Smooth muscle cell (in vitro differentiated cells): Measurements from ENCODE around the gene PTPRN2. TPM values are rescaled to one million over a fixed set of nuclear protein-coding genes. Genes with fewer than 3 reads are reported as not detected.

ENCODE experiments used
- DNase-seq: peaks from one replicate; lab custom pipeline; 2025; ENCODE audit not compliant: unreplicated experiment; lab: John Stamatoyannopoulos, UW
- H2AFZ ChIP-seq: fragments of 200-600 bp; sonication (generic); 2 replicates; pipeline ENCODE4 v1.6.0; 2016; ENCODE audit warnings: antibody characterized with exemption, low read depth, mild to moderate bottlenecking
- H3F3A ChIP-seq: fragments of 200-600 bp; sonication (generic); 2 replicates; pipeline ENCODE4 v1.6.0; 2017; ENCODE audit warnings: antibody characterized with exemption, low read depth
- H3K27ac ChIP-seq: fragments of 200-600 bp; sonication (generic); 2 replicates; pipeline ENCODE4 v1.5.1; 2016; ENCODE audit warnings: low read depth, mild to moderate bottlenecking
- H3K27me3 ChIP-seq: fragments of 200-600 bp; sonication (generic); 2 replicates; pipeline ENCODE4 v1.6.1; 2016; ENCODE audit warnings: low read depth, mild to moderate bottlenecking
- H3K36me3 ChIP-seq: fragments of 200-600 bp; sonication (generic); 2 replicates; pipeline ENCODE4 v1.5.1; 2016; ENCODE audit warnings: low read depth
- H3K4me1 ChIP-seq: fragments of 200-600 bp; sonication (generic); 2 replicates; pipeline ENCODE4 v1.5.1; 2016; ENCODE audit warnings: low read depth
- H3K4me2 ChIP-seq: fragments of 200-600 bp; sonication (generic); 2 replicates; pipeline ENCODE4 v1.6.0; 2016; ENCODE audit warnings: mild to moderate bottlenecking
- H3K4me3 ChIP-seq: fragments of 200-600 bp; sonication (generic); 2 replicates; pipeline ENCODE4 v1.5.1; 2016; ENCODE audit warnings: mild to moderate bottlenecking
- H3K79me2 ChIP-seq: fragments of 200-600 bp; sonication (generic); 2 replicates; pipeline ENCODE4 v1.6.0; 2016; ENCODE audit warnings: low read depth, mild to moderate bottlenecking
- H3K9ac ChIP-seq: fragments of 200-600 bp; sonication (generic); 2 replicates; pipeline ENCODE4 v1.6.0; 2016; ENCODE audit warnings: low read depth
- H3K9me3 ChIP-seq: fragments of 200-600 bp; sonication (generic); replicated peaks from 2 replicates; pipeline ENCODE4 v1.5.1; 2016; ENCODE audit warnings: low read depth
- H4K20me1 ChIP-seq: fragments of 200-600 bp; sonication (generic); 2 replicates; pipeline ENCODE4 v1.6.0; 2016; ENCODE audit warnings: low read depth
- WGBS: methylation state at CpG from one replicate; pipeline ENCODE4 v1.1.7; 2016; ENCODE audit warnings: low lambda C conversion rate; 5-methylcytosine and 5-hydroxymethylcytosine counted together
- polyA plus RNA-seq: library from polyadenylated mRNA; unstranded; fragments of >200 nt; fragmentation: Nextera tagmentation; extraction: Ambion mirVana; gene quantifications from 2 replicates; pipeline ENCODE4 v1.2.1, GENCODE V29; 2016
- total RNA-seq: library from RNA; depleted of rRNA; stranded (reverse); fragments of >200 nt; gene quantifications from 2 replicates; pipeline ENCODE4 v1.2.3, GENCODE V29; 2014
- TF ChIP-seq, protein P1 (sequence below): fragments of 200-600 bp; sonication (generic); IDR thresholded peaks from 2 replicates; pipeline ENCODE4 v1.5.1; 2017; ENCODE audit warnings: borderline replicate concordance, mild to moderate bottlenecking, antibody characterized with exemption; ENCODE audit not compliant: insufficient read depth, poor library complexity, severe bottlenecking

The PTPRN2 gene
- total and polyA plus RNA-seq, 2 experiments from 2014 or later: 0.09 to 0.87 TPM

DNA sequence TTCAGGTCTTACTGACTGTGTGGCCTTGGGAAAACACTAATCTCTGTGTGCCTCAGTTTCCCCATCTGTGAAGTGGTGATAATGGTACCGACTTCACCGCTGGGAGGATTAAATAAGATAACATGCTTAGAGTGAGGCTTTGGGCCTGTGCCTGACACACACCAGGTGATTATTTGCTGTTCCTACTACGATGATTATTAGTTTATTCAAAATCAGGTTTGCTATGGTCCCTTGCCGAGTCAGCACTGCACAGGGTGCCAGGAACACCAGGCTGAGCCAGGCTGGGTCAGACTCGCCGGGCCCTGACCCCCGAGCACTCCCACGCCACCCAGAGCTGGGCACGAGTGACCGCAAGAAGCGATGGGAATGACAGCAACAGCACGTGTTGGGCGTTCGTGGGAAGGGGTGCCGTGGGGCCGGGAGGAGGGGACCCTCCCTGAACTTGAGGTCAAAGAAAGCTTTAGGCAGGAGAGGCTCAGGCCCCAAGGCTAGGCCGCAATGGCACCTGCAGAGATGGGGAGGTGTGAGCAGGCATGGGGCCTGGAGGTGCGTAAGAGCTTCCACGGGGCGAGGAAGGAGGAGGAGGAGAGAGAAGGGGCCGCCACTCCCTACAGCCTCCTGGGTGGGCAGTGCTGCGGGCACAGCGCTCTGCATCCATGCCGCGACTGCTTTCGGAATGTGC is 925.4 kb downstream of the PTPRN2 start:
- H3K9ac ChIP-seq: no peak overlapping the region
- no peaks in the 10 kb centered on the region for H3K27me3 ChIP-seq
- no peaks in the 10 kb centered on the region for H3K79me2 ChIP-seq
- H3K36me3 ChIP-seq: no peaks in the 10 kb centered on the region
- H3F3A ChIP-seq: no peaks in the 10 kb centered on the region
- no peak overlapping the region for H3K4me3 ChIP-seq
- TF ChIP-seq, protein P1, sequence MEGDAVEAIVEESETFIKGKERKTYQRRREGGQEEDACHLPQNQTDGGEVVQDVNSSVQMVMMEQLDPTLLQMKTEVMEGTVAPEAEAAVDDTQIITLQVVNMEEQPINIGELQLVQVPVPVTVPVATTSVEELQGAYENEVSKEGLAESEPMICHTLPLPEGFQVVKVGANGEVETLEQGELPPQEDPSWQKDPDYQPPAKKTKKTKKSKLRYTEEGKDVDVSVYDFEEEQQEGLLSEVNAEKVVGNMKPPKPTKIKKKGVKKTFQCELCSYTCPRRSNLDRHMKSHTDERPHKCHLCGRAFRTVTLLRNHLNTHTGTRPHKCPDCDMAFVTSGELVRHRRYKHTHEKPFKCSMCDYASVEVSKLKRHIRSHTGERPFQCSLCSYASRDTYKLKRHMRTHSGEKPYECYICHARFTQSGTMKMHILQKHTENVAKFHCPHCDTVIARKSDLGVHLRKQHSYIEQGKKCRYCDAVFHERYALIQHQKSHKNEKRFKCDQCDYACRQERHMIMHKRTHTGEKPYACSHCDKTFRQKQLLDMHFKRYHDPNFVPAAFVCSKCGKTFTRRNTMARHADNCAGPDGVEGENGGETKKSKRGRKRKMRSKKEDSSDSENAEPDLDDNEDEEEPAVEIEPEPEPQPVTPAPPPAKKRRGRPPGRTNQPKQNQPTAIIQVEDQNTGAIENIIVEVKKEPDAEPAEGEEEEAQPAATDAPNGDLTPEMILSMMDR: no peak
- no peak overlapping the region for H2AFZ ChIP-seq
- no peak overlapping the region for H3K27ac ChIP-seq
- no peaks in the 10 kb centered on the region for H4K20me1 ChIP-seq
- H3K4me1 ChIP-seq: no peaks in the 10 kb centered on the region
- DNase-seq: no peak
- WGBS: 93% methylated on average over 26 of the region's 26 CpGs
- no peak overlapping the region for H3K4me2 ChIP-seq
- H3K9me3 ChIP-seq: no peaks in the 10 kb centered on the region

DNA sequence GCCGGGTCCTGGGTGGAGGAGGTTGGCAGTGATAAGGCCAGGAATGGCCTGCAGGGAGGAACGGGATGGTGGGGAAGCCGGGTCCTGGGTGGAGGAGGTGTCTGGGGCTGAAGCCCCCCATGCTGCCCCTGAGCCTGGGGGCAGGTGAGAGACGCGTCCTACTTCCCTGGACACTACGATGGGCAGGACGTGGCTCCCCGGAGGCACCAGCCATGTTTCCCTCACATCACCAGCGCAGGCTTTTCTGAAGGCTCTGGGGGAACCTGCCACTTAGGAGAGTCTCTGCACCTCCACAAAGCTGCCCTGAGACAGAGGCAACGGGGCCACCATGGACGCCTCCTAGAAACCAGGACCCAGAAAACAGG is 926.0 kb downstream of the PTPRN2 start:
- no peaks in the 10 kb centered on the region for H3K79me2 ChIP-seq
- no peak for DNase-seq
- no peak overlapping the region for H3K27ac ChIP-seq
- no peak overlapping the region for H3K9ac ChIP-seq
- no peaks in the 10 kb centered on the region for H3F3A ChIP-seq
- 96% methylated on average over 8 of the region's 11 CpGs for WGBS
- H3K36me3 ChIP-seq: no peaks in the 10 kb centered on the region
- no peak overlapping the region for H3K4me3 ChIP-seq
- no peak overlapping the region for H2AFZ ChIP-seq
- no peaks in the 10 kb centered on the region for H3K9me3 ChIP-seq
- H3K4me1 ChIP-seq: no peaks in the 10 kb centered on the region
- H4K20me1 ChIP-seq: no peaks in the 10 kb centered on the region
- no peaks in the 10 kb centered on the region for H3K27me3 ChIP-seq
- H3K4me2 ChIP-seq: no peak overlapping the region
- TF ChIP-seq, protein P1: no peak

DNA sequence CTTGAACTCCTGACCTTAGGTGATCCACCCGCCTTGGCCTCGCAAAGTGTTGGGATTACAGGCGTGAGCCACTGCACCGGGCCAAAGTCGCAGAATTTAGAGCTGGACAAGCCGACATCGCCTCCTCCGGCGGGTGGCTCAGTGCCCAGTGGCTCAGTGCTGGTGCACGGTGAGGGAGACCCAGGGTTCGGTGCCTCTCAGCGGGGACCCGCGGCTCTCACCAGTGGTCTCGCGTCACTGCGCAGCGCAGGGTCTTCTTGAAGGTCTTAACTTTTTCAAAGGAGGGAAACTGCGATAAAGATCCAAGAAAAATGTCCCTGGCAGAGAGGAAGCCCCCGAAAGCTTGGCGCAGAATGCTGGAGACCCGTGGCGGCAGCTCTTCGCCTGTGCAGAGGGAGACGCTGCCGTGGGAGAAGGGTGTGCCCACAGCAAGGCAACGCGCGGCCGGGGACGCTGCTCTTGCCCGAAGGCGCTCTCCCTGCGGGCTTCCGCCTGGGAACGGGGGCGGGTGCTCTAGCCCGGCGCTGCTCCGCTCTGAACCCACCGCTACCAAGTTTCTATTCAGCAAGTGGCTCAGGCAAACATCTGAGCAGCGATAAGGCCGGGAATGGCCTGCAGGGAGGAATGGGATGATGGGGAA is 926.5 kb downstream of the PTPRN2 start:
- H3K9ac ChIP-seq: no peak overlapping the region
- no peak overlapping the region for H3K4me2 ChIP-seq
- no peaks in the 10 kb centered on the region for H3F3A ChIP-seq
- H3K4me3 ChIP-seq: no peak overlapping the region
- no peak overlapping the region for H3K27ac ChIP-seq
- no peaks in the 10 kb centered on the region for H3K36me3 ChIP-seq
- no peak overlapping the region for H2AFZ ChIP-seq
- no peaks in the 10 kb centered on the region for H3K4me1 ChIP-seq
- TF ChIP-seq, protein P1: no peak
- no peak for DNase-seq
- no peaks in the 10 kb centered on the region for H3K27me3 ChIP-seq
- no peaks in the 10 kb centered on the region for H4K20me1 ChIP-seq
- 85% methylated on average over 43 of the region's 43 CpGs for WGBS
- no peaks in the 10 kb centered on the region for H3K9me3 ChIP-seq
- no peaks in the 10 kb centered on the region for H3K79me2 ChIP-seq
